Stimulated activated CD4-positive, alpha-beta T cell treated with anti-CD3 and anti-CD28 coated beads, Interleukin-15, amount 100 ng/mL, for 48 hours (primary cell): ENCODE results near the gene TENT4B.
"Not testable (repeated sequence)": the region's sequence is repeated elsewhere in the genome, so short reads cannot be mapped to it uniquely, and the experiment has no call there.

Experiments used
- DNase-seq, 2 donors: peaks; one replicate each; pipeline ENCODE4 v3.0.0-alpha.2; 2020; ENCODE audit warnings: low read depth in 2 of 2

TENT4B gene

DNA sequence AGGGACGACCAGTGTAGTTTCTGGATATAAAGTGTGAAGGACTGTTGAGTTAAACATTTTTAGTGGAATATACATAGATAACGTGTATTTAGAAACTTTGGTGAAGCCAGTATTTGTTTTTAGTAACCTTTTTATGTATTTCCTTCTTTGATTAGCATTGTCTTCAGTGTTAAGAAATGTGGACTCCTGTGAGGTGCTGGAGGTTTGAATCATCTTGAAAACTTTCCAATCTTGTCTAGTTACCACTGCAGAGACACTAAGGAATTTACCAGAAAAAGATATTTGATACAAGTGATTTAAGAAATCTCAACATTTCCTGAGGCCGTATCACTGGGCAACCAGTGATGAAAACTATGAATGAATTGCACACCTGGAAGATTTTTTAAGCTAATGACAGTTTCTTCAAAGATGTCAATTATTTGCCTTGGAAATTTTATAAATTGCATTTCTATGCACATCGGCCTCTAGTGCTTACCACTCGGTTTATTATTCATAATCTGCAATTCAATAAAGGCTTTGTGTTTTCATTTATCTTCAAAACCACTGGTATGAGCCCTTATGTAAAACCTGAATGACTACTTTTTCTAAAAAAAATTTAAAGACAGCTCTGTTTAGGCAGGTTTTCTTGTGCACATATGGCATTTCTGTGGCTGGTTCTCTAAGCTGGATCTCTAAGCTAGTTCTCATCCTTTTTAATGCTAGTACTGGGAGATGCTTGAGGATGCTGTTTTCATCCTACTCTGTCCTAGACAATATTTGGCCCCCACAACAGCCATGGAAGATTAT, 81.9 kb downstream of the TENT4B start:
- no peak for DNase-seq

- DNase-seq: no peak
Observed at GRCh38 chr16:50235581-50235980, 82.5 kb downstream of the TENT4B start.

- DNase-seq: no peak
Observed at GRCh38 chr16:50238314-50238713, 85.2 kb downstream of the TENT4B start.

GRCh38 chr16:50238868-50239301, 85.8 kb downstream of the TENT4B start:
- no peak for DNase-seq

- DNase-seq: not testable (repeated sequence)
Observed at GRCh38 chr16:50243024-50243423, 89.9 kb downstream of the TENT4B start.

DNA sequence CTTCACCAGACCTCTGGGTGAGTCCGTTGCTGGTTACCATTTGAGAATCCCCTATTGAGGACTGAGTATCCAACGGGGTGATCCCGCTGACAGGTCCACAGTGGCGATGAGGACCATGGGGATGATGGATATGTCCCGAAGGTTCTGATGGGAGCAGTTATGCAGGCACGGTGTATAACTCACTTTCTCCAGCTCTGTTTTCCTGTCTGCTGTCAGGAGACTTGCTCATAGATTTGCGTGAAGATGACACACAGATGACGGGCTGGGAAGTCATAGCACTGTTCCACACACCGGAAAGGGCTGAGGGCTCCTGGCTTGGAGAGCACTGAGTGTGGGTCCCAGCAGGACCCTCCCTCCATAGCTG, 91.0 kb downstream of the TENT4B start:
- no peak for DNase-seq

DNA sequence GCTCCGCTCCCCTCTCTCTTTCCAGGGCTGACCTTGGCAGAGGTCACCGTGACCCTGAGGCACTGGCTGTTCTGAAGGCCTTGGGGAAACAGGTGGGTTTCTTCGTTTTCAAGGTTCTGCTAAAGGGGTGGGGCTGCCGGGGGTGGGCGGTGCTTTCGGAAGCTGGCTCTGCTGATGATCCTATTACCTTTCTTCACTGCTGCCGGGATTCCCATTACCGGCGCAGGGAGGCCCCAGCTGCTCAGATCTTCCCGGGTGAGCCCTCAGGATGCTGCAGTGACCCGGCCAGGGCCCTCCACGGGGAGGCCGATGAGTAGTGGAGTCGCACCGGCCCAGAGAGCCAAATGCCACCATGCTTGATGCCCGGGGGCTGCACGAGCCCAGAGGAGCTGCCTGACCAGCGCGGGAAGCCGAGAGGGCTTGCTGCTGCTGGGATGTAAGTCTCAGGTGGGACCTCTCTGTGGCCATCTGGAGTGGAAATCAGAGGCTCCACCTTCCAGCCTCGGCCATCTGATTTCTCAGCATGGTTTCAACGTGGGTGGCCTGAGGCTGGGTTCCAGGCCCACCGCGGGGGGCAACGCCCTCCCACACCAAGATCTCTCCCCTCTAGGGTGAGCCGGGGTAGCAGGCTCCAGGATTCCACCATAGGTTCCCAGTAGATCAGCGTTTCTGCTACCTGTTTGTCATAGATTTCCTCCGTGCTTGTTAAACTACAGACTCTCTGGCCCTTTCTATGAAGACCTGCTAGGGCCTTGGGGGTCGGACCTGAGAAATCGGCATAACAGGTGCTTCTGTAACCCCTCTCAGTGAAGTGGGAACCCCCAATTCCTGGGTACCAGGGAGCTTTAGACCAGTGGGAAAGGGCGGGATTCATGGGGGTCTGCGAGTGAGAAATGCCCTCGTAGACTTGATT, 91.7 kb downstream of the TENT4B start:
- no peak for DNase-seq

DNA sequence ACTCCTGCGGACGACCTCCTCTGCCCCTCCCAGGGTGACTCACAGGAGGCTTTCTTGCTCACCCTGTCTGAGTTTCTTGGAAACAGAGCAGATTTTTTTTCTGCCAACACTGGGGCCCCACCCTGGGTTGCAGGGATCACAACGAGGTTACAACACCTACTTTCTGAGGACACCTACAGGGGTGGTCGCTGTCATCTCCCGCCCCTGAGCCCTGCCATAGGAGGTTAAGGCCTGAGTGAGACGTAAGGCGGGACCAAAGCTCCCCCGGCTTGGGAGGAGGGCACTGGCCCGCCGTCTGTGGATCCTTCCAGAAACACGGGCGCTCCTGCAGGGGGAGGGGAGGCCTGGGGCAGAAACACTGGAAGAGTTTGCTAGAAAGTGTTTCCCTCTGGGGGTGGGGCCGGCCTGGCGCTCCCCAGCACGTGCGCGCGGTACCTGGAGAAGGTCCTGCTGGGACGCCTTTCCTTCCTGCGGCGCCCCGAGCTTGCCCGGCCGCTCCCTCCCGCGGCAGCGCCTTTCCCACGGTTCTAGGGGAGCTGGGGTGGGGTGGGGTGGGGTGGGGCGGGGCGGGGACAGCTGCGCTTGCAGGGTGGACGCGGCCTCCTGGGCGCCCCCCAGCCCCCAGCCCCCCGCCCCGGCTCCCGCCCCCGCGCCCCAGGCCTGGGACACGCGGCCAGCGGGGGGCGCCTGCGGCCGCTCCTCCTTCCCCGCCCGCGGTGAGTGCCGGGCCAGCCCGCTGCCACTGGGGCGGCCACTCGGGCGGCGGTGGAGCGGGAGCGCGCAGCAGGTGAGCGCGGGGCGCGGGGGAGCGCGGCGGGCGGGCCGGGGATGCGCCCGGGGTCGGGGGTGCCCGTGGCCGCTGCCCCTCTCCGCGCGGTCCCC, 92.6 kb downstream of the TENT4B start:
- peak in 1 of 2 donors; percentile 64 for DNase-seq

DNA sequence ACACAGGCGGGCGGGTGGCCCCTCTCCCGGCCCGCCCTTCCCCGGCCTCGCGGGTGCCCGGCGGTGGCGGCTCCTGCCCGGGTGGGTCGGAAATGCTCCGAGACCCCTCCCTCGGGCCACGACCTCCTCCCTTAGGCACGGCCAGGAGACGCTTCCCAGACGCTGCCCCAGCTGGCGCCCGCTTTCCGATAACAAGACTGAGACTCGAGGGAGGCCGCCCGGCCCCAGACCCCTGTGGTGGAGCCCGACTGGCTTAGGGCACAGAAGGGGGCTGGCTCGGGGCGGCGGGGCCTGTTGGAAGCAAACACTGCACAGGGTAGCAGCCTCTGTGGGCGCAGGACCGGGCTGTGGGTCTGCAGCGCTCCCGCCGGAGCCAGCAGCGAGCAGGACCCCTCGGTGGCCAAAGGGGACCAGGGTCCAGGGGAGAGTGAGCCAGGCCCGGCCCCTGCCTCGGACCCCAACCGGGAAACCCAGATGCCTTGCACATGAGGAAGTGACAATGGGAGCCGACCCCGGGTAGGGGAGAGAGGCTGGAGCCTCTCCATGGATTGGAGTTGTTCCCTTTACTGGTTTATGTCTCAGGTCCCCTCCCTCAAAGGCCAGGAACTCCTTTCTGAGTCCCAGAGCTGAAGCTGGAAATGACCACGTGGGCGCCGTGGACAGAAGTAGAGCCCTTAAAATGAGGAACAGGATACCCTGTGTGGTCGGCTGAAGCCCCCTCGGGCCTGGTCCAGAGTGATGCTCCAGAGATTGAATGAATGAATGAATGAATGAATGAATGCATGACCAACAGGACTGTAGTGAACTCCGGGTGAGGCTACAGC, 93.4 kb downstream of the TENT4B start:
- DNase-seq: no peak

DNA sequence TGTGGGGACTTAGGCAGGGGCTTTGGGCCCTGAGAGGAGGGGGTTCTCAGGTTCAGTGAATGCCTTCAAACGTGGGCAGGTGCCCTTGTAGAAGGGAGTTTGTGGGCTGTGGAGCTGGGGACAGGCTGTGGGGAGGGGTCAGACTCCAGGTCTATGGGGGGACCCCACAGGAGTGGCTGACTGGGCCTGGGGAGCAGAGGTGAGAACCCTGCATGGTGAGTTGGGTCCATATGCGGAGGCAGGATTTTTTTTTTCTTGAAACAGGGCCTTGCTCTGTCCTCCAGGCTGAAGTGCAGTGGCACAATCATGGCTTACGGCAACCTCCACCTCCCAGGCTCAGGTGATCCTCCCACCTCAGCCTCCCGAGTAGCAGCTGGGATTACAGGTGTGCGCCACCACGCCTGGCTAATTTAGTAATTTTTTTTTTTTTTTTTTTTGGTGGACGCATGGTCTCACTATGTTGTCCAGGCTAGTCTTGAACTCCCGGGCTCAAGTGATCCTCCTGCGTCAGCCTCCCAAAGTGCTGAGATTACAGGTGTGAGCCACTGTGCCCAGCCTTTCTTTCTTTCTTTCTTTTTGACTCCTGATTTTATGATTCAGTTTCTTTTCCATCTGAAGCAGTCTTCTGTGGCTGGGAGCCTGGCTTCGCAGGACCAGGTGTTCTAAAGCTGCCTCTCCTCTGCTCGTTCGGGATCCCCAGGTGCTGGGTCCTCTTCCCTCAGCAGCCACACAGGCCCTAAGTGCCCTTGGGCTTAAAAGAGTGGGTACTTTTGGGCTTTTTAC, 94.2 kb downstream of the TENT4B start:
- no peak for DNase-seq

- DNase-seq: no peak
Observed at GRCh38 chr16:50247906-50248608, 95.0 kb downstream of the TENT4B start.

DNA sequence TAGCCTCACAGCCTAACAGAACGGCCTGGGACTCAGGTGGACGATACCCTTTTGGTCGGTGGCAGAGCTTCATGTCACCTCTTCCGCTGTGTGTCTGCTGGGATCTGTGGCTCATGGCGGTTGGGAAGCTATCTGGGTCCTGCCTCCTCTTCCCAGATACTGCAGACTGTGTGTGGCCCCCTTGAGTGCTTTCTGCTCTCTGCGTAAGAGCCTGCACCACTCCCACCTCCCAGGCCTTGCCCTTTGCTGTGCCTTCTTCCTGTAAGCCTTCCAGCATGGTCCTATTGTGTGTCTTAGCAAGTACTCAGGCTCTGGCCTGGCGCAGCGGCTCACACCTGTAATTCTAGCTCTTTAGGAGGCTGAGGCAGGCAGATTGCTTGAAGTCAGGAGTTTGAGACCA, 95.7 kb downstream of the TENT4B start:
- DNase-seq: no peak

GRCh38 chr16:50251375-50252081, 98.4 kb downstream of the TENT4B start:
- no peak for DNase-seq

- no peak for DNase-seq
Observed at GRCh38 chr16:50252082-50252611, 99.0 kb downstream of the TENT4B start.

DNA sequence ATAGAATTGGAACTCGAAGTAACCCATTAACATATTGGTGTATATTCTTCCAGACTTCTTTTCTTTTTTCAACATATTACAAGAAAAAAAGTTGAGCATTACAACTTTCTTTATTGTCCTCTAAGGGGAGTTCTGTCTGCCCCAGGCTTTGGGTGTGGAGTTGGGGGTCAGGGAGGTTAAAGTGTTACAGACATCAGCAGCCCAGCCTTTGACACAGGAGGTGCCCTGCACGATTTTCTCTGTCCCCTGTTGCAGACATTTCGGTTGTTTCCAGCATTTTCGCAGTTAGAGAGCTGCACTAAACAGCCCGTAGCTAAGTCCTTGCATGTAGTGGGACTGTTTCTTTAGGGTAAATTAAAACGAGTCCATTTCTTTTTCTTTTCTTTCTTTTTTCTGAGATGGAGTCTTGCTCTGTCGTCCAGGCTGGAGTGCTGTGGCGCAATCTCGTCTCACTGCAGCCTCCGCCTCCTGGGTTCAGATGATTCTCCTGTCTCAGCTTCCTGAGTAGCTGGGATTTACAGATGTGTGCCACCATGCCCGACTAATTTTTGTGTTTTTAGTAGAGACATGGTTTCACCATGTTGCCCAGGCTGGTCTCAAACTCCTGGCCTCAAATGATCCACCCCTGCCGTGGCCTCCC, 99.9 kb downstream of the TENT4B start:
- no peak for DNase-seq

DNA sequence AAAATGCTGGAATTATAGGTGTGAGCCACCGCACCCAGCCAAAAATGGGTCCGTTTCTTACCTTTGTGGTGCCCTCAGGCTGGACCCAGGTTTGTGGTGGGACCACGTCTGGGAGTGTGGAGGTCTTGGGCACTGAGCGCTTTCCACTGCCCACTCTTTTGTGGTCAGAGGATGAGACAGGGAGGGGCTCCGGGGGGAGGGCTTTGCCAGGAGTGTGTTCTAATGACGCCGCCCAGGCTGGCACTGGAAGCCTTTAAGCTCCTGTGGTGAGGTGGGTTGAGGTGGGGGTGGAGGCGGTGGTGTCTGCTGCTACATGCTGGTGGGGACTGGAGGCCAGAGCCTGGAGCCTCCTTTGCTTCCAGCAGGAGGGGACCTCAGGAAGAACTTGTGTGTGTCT, 100.4 kb downstream of the TENT4B start:
- no peak for DNase-seq

DNA sequence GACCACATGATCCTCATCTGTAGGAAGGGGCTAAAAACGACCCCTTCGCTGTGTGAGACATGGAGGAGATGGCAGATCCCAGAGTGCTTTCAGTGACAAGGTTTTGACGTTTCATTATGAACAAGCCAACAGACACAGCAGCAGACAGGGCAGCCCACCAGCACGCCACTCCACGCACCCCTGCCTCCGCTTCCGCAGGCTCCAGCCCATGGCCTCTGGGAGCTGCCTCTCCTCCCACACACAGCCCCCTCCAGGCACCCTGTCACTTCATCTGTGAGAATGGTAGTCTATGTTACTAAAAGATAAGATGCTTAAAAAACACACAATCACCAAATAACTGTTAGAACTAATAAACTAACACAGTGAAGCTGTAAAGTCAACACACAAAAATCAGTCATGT, 101.0 kb downstream of the TENT4B start:
- no peak for DNase-seq

DNA sequence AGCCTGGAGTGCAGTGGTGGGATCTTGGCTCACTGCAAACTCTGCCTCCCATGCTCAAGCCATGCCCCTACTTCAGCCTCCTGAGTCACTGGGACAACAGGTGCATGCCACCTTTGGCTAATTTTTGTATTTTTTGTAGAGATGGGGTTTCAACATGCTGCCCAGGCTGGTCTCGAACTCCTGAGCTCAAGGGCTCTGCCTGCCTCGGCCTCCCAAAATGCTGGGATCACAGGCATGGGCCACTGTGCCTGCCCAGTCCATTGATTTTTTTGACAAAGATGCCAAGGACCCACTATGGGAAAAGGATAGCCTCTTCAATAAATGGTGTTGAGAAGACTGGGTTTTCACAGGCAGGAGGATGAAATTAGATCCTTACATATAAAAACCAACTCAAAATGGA, 102.4 kb downstream of the TENT4B start:
- no peak for DNase-seq
